Osteoblast (primary cell): ENCODE results near the gene CBLN3. TPM values are rescaled to one million over a fixed set of nuclear protein-coding genes. Genes with fewer than 3 reads are reported as not detected.

Source experiments
- DNase-seq: peaks from one replicate; pipeline ENCODE4 v3.0.0; 2011; ENCODE audit warnings: low spot score, mixed read lengths; ENCODE audit not compliant: insufficient read length; ENCODE audit errors: missing footprints
- H2AFZ ChIP-seq: 2 replicates; pipeline ENCODE4 v1.6.0; 2011; ENCODE audit warnings: mild to moderate bottlenecking, low read length
- H3K27ac ChIP-seq: 2 replicates; pipeline ENCODE4 v1.5.1; 2011; ENCODE audit warnings: mild to moderate bottlenecking, low read depth, low read length, moderate library complexity
- H3K27me3 ChIP-seq: 2 replicates; pipeline ENCODE4 v1.6.0; 2012; ENCODE audit warnings: mild to moderate bottlenecking, control low read depth, inconsistent platforms, low read length, moderate library complexity; ENCODE audit not compliant: insufficient read depth
- H3K36me3 ChIP-seq: 2 replicates; pipeline ENCODE4 v1.5.1; 2011; ENCODE audit warnings: mild to moderate bottlenecking, low read length, control low read depth, moderate library complexity; ENCODE audit not compliant: insufficient read depth
- H3K4me1 ChIP-seq: 2 replicates; pipeline ENCODE4 v1.5.1; 2011; ENCODE audit warnings: mild to moderate bottlenecking, low read length, control low read depth, moderate library complexity; ENCODE audit not compliant: insufficient read depth
- H3K4me2 ChIP-seq: 2 replicates; pipeline ENCODE4 v1.6.0; 2011; ENCODE audit warnings: mild to moderate bottlenecking, low read length; ENCODE audit not compliant: insufficient read depth
- H3K4me3 ChIP-seq: fragments of 200-600 bp; sonication (generic); 3 replicates; pipeline ENCODE4 v1.5.1; 2012; ENCODE audit warnings: mild to moderate bottlenecking, low read length, inconsistent platforms; ENCODE audit not compliant: insufficient read depth
- H3K79me2 ChIP-seq: 2 replicates; pipeline ENCODE4 v1.6.0; 2012; ENCODE audit warnings: mild to moderate bottlenecking, low read length, control low read depth, inconsistent platforms; ENCODE audit not compliant: insufficient read depth
- H3K9me3 ChIP-seq: 2 replicates; pipeline ENCODE4 v1.5.1; 2011; ENCODE audit warnings: low read depth, low read length, control low read depth
- H4K20me1 ChIP-seq: 2 replicates; pipeline ENCODE4 v1.6.0; 2012; ENCODE audit warnings: mild to moderate bottlenecking, low read length, control low read depth; ENCODE audit not compliant: insufficient read depth
- CTCF ChIP-seq: IDR thresholded peaks from 2 replicates; pipeline ENCODE4 v1.5.1; 2011; ENCODE audit warnings: mild to moderate bottlenecking, low read depth, low read length, moderate library complexity; ENCODE audit errors: extremely low read depth
- total RNA-seq: library from RNA; depleted of rRNA; stranded (reverse); fragments of >200 nt; gene quantifications from 2 replicates; pipeline ENCODE4 v1.2.3, GENCODE V29; 2012

The CBLN3 gene
- total RNA-seq, 1 donor, result 4.0 TPM

- Histone ChIP-seq H3K36me3 (peaks cover 40% of the 10 kb centered on the region), H2AFZ (no peak overlapping the region), H3K27ac (peak overlapping the region; percentile 99), H3K27me3 (no peaks in the 10 kb centered on the region), H3K4me1 (peaks cover 15% of the 10 kb centered on the region), H3K9me3 (no peaks in the 10 kb centered on the region), H4K20me1 (peaks cover 11% of the 10 kb centered on the region), H3K79me2 (peaks cover 24% of the 10 kb centered on the region), H3K4me3 (no peak overlapping the region), H3K4me2 (peak overlapping the region; percentile 97)
- DNase-seq, result no peak
- no peak for TF ChIP-seq CTCF
These were observed 11.3 kb upstream of the CBLN3 start for GRCh38 chr14:24440606-24441399.

GRCh38 chr14:24439830-24440605 lies 10.6 kb upstream of the CBLN3 start:
- no peak overlapping the region for H3K27ac ChIP-seq
- no peak for TF ChIP-seq CTCF

GRCh38 chr14:24439257-24439656 lies 9.8 kb upstream of the CBLN3 start:
- no peak for DNase-seq
- Histone ChIP-seq H3K27me3 (no peaks in the 10 kb centered on the region), H3K4me3 (no peak overlapping the region), H3K4me1 (peaks cover 15% of the 10 kb centered on the region), H3K4me2 (no peak overlapping the region), H3K36me3 (peaks cover 53% of the 10 kb centered on the region), H3K27ac (no peak overlapping the region), H2AFZ (no peak overlapping the region), H3K79me2 (peaks cover 24% of the 10 kb centered on the region), H3K9me3 (no peaks in the 10 kb centered on the region), H4K20me1 (peaks cover 11% of the 10 kb centered on the region)
- TF ChIP-seq CTCF, result no peak

More at GRCh38 chr14:24439830-24440605, 10.6 kb upstream of the CBLN3 start:
- Histone ChIP-seq H3K27me3 (no peaks in the 10 kb centered on the region), H3K4me1 (peaks cover 15% of the 10 kb centered on the region), H3K79me2 (peaks cover 24% of the 10 kb centered on the region), H3K4me2 (no peak overlapping the region), H3K9me3 (no peaks in the 10 kb centered on the region), H3K4me3 (no peak overlapping the region), H4K20me1 (peaks cover 11% of the 10 kb centered on the region), H3K36me3 (peaks cover 47% of the 10 kb centered on the region), H2AFZ (no peak overlapping the region)
- DNase-seq, result no peak
